Ovary (tissue), 9 donors: ENCODE data around the gene MDFIC2. TPM values are rescaled to one million over a fixed set of nuclear protein-coding genes. Genes with fewer than 3 reads are reported as not detected.

Source experiments
- DNase-seq, 5 donors: peaks; one replicate each; pipeline ENCODE4 v3.0.0-alpha.2; 2019 to 2020
- H3K27ac ChIP-seq, 2 donors: fragments of 200-600 bp; one replicate each; pipeline versions ENCODE4 v1.5.1 to v1.8.0; 2019 to 2022
- H3K27me3 ChIP-seq: fragments of 200-600 bp; one replicate; pipeline ENCODE4 v1.8.0; 2022
- H3K36me3 ChIP-seq: fragments of 200-600 bp; sonication (generic); one replicate; pipeline ENCODE4 v1.5.1; 2019
- H3K4me1 ChIP-seq: one replicate; pipeline ENCODE4 v1.8.1; 2013; ENCODE audit warnings: mild to moderate bottlenecking, moderate library complexity; ENCODE audit not compliant: insufficient read depth
- H3K4me3 ChIP-seq: fragments of 200-600 bp; sonication (generic); one replicate; pipeline ENCODE4 v1.5.1; 2017
- H3K9me3 ChIP-seq, 2 donors: fragments of 200-600 bp in 1 of 2; sonication (generic) in 1 of 2; one replicate each; pipeline versions ENCODE4 v1.5.1 to v1.8.1; 2013 to 2019; ENCODE audit warnings: mild to moderate bottlenecking in 1 of 2, moderate library complexity in 1 of 2
- EP300 ChIP-seq: sonication (generic); formaldehyde crosslinking; IDR thresholded peaks from one replicate; pipeline ENCODE4 v1.6.1; 2017; ENCODE audit warnings: antibody characterized with exemption
- POLR2A ChIP-seq: fragments of 450-650 bp; IDR thresholded peaks from one replicate; pipeline ENCODE4 v1.6.1; 2017; ENCODE audit warnings: antibody characterized with exemption, mild to moderate bottlenecking, moderate library complexity
- WGBS, 3 donors: extraction: QIAGEN DNeasy Blood & Tissue Kit in 1 of 3; methylation state at CpG; one replicate each; pipeline versions ENCODE4 v1.1.5 to v1.1.7; 2013 to 2017; 5-methylcytosine and 5-hydroxymethylcytosine counted together
- intact Hi-C, 4 donors: fragments of 100-400 bp; cut with DNase I; formaldehyde crosslinking; loops; one replicate each; pipeline versions ENCODE4 v1.11.0 to v1.15.1; 2022 to 2023
- polyA plus RNA-seq, 2 donors: library from polyadenylated mRNA; stranded (reverse); fragments of 200-250 nt in 1 of 2; fragments of 350-450 nt in 1 of 2; fragmentation: Illumina TruSeq in 1 of 2; extraction: RNeasy Lipid Tissue Mini Kit (QIAGEN cat#74804) in 1 of 2; gene quantifications; one replicate each; pipeline ENCODE4 v1.2.3, GENCODE V29; 2013 to 2014
- total RNA-seq, 7 donors: library from RNA; depleted of rRNA in 2 of 7; stranded (reverse); fragments of >200 nt in 2 of 7; fragmentation: NEBNext Ultra II Directional in 3 of 7; extraction: Animal tissue kit (Norgen Biotek cat#: 25700) in 3 of 7; gene quantifications; one replicate each; pipeline versions ENCODE4 v1.1.0 to v1.2.4, GENCODE V29; 2016 to 2023
- TF ChIP-seq, protein P1 (sequence below), 3 donors: fragments of 450-650 bp in 2 of 3; fragments of 200-600 bp in 1 of 3; IDR thresholded peaks; one replicate each; pipeline versions ENCODE4 v1.5.1 to v1.8.0; 2016 to 2022; ENCODE audit warnings: antibody characterized with exemption in 3 of 3, mild to moderate bottlenecking in 1 of 3
- donor health status: DM: no; HTN: no; CAD: no; lungs with moderate emphysema.
- donor health status: DM: no; HTN: no; CAD: no.
- donor health status: Bipolar disorder and iron deficiency.
- donor health status: DM: yes; HTN: yes; CAD: no.
- donor health status: DM: no; HTN: no; CAD: no.
- donor health status: DM: yes; HTN: yes; CAD: no.

Gene MDFIC2
- total and polyA plus RNA-seq, 9 donors, result not detected

DNA sequence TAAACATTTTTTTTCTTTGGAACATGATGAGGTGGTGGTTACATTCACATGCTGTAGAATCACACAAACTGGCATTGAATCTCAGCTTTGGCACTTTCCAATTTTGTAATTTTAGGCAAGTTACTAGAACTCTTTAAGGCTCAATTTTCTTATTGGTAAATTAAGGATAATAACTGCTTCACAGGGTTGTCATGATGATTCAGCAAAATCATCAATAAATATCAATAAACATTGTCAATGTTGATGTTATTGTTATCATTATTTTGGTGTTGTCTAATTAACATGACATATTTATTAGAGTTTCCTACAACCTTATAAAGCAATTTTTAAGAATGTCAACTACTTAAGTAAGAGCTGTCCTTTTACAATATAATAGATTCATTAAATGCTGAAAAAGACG is 1.6 kb downstream of the MDFIC2 start:
- H3K4me1 ChIP-seq, result no peaks in the 10 kb centered on the region
- TF ChIP-seq EP300 (no peak), POLR2A (no peak)
- TF ChIP-seq, protein P1, sequence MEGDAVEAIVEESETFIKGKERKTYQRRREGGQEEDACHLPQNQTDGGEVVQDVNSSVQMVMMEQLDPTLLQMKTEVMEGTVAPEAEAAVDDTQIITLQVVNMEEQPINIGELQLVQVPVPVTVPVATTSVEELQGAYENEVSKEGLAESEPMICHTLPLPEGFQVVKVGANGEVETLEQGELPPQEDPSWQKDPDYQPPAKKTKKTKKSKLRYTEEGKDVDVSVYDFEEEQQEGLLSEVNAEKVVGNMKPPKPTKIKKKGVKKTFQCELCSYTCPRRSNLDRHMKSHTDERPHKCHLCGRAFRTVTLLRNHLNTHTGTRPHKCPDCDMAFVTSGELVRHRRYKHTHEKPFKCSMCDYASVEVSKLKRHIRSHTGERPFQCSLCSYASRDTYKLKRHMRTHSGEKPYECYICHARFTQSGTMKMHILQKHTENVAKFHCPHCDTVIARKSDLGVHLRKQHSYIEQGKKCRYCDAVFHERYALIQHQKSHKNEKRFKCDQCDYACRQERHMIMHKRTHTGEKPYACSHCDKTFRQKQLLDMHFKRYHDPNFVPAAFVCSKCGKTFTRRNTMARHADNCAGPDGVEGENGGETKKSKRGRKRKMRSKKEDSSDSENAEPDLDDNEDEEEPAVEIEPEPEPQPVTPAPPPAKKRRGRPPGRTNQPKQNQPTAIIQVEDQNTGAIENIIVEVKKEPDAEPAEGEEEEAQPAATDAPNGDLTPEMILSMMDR (IDR thresholded peaks at IDR 0.05), result no peak
- no peaks in the 10 kb centered on the region for H3K27me3 ChIP-seq
- no peak overlapping the region for H3K4me3 ChIP-seq
- WGBS, 3 donors, result 92 to 99% (median 94%) methylated on average over 1 of the region's 1 CpG
- no peaks in the 10 kb centered on the region for H3K9me3 ChIP-seq
- no peak overlapping the region for H3K27ac ChIP-seq
- no peaks in the 10 kb centered on the region for H3K36me3 ChIP-seq
- intact Hi-C loops, result no loop called here
- DNase-seq, result no peak

DNA sequence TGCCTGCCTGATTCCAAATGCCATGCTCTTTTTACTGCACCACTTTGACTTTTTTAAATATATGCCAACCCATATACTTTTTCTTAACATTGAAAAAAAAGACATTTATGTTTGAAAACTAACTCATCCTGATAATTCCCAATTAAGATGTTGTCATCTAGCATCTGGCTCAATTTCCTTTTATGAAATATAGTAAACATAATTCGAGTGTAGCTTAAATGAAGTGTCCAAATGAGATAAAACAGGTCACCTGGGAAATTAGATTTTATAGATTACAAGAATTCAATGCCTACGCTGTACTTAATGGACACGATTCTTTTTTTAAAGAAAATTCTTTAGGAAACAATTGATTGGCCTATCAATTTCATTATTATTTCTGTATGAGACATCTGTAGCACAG is 2.8 kb downstream of the MDFIC2 start:
- H3K9me3 ChIP-seq, result no peaks in the 10 kb centered on the region
- H3K27me3 ChIP-seq, result no peaks in the 10 kb centered on the region
- no peaks in the 10 kb centered on the region for H3K36me3 ChIP-seq
- 69 to 77% (median 70%) methylated on average over 3 of the region's 3 CpGs for WGBS, 3 donors
- intact Hi-C loops, result loop anchor here in 1 of 4 donors (5.0 kb wide), 1 partner anchor 1022 kb away; no protein-coding TSS in a partner anchor
- no peaks in the 10 kb centered on the region for H3K4me1 ChIP-seq
- H3K4me3 ChIP-seq, result no peak overlapping the region
- H3K27ac ChIP-seq, result no peak overlapping the region
- TF ChIP-seq POLR2A, result no peak
- TF ChIP-seq EP300, result no peak
- TF ChIP-seq, protein P1 (IDR thresholded peaks at IDR 0.05), result no peak
- DNase-seq, result no peak

DNA sequence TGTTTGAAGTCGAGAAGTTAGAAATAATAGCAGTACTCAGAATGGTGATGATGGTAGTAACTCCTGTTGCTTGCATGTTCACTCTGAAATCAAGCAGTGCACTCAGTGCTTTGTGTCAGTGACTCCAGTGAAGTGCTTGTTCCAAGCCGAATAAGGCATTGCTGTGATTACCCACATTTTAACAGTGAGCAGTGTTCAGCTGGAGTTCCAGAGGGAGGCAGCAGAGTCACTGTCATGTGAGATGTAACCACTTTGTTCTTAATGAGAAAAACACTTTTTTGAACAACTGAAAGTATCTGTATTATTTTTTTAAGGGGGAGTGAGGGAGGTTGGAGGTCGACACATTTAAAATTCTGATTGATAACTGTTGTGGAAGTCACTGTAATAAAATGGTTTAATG is 3.7 kb downstream of the MDFIC2 start:
- intact Hi-C loops, result loop anchor here in 1 of 4 donors (5.0 kb wide), 1 partner anchor 1021 kb away; no protein-coding TSS in a partner anchor
- Histone ChIP-seq H3K27ac (no peak overlapping the region), H3K36me3 (no peaks in the 10 kb centered on the region), H3K9me3 (no peaks in the 10 kb centered on the region), H3K4me3 (no peak overlapping the region), H3K27me3 (no peaks in the 10 kb centered on the region), H3K4me1 (no peaks in the 10 kb centered on the region)
- no peak for DNase-seq
- no peak for TF ChIP-seq POLR2A
- TF ChIP-seq, protein P1 (IDR thresholded peaks at IDR 0.05), result no peak
- no peak for TF ChIP-seq EP300
- WGBS, 3 donors, result 42 to 47% (median 47%) methylated on average over 3 of the region's 3 CpGs

DNA sequence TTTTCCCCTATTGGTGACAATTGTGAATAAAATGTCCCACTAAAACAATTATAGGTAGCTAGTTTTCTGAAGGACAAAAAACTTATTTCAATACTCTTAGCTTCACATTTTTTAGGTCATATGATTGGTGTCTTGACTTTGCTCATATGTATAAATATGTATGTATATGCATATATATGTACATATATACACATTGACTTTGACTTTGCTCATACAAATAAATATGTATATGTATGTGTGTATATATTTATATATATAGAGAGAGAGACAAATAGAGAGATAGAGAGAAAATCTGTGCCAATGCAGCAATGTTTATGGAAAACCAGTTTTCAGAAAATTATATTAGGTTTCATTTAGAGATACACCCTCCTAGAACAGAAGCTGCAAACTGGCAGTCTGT is 5.7 kb downstream of the MDFIC2 start:
- no peak for TF ChIP-seq EP300
- Histone ChIP-seq H3K36me3 (no peaks in the 10 kb centered on the region), H3K4me1 (no peaks in the 10 kb centered on the region), H3K27ac (no peak overlapping the region), H3K4me3 (no peak overlapping the region), H3K27me3 (no peaks in the 10 kb centered on the region), H3K9me3 (no peaks in the 10 kb centered on the region)
- no peak for DNase-seq
- intact Hi-C loops, result loop anchor here in 1 of 4 donors (5.0 kb wide), 1 partner anchor 1019 kb away; no protein-coding TSS in a partner anchor

DNA sequence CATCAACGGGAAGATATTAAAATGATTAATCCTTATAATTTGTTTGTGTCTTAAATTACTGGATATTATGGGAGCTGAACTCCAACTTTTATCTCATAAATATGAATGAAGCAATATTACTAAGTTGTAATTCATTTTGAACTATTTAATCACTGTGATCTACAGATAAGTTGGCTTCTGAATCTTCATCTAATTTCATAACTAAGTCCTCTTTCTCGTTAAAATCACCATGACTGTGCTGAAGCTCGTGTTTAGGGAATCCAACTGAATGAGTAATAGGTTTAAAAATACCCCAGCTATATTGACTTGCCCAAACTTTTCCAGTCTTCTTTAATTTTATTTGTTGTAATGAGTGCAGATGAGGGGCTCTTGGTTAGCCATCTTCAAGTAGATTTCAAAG is 14.1 kb downstream of the MDFIC2 start:
- no peaks in the 10 kb centered on the region for H3K4me1 ChIP-seq
- no peak overlapping the region for H3K27ac ChIP-seq
- TF ChIP-seq POLR2A, result no peak
- TF ChIP-seq EP300, result no peak
- TF ChIP-seq, protein P1 (IDR thresholded peaks at IDR 0.05), result no peak
- no peaks in the 10 kb centered on the region for H3K27me3 ChIP-seq
- 9 to 27% (median 15%) methylated on average over 3 of the region's 3 CpGs for WGBS, 3 donors
- no peak for DNase-seq
- no peaks in the 10 kb centered on the region for H3K36me3 ChIP-seq
- no peak overlapping the region for H3K4me3 ChIP-seq
- intact Hi-C loops, result no loop called here
- no peaks in the 10 kb centered on the region for H3K9me3 ChIP-seq
